Omental fat pad (tissue), 4 donors: Measurements from ENCODE around the gene GADD45A. TPM values are rescaled to one million over a fixed set of nuclear protein-coding genes. Genes with fewer than 3 reads are reported as not detected.

Source experiments
- ATAC-seq: fragments of 150-250 bp; one replicate; pipeline ENCODE4 v1.9.1; 2016; ENCODE audit warnings: mild to moderate bottlenecking, moderate library complexity; ENCODE audit not compliant: low FRiP score
- DNase-seq: peaks from one replicate; pipeline ENCODE4 v3.0.0-alpha.2; 2019; ENCODE audit warnings: low spot score
- total RNA-seq, 4 donors: library from RNA; depleted of rRNA; stranded (reverse); fragments of >200 nt; gene quantifications; one replicate each; pipeline ENCODE4 v1.1.0, GENCODE V29; 2016
- TF ChIP-seq, protein P1 (sequence below), 3 donors: fragments of 450-650 bp; IDR thresholded peaks; one replicate each; pipeline ENCODE4 v1.5.1; 2016 to 2017; ENCODE audit warnings: antibody characterized with exemption in 3 of 3, mild to moderate bottlenecking in 3 of 3, moderate library complexity in 2 of 3

Gene GADD45A, protein sequence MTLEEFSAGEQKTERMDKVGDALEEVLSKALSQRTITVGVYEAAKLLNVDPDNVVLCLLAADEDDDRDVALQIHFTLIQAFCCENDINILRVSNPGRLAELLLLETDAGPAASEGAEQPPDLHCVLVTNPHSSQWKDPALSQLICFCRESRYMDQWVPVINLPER
- total RNA-seq, result 100 to 1,000 TPM in 2 of 4 donors, 10 to 100 TPM in 2; 31.7 to 115 (median 67.2) TPM

DNA sequence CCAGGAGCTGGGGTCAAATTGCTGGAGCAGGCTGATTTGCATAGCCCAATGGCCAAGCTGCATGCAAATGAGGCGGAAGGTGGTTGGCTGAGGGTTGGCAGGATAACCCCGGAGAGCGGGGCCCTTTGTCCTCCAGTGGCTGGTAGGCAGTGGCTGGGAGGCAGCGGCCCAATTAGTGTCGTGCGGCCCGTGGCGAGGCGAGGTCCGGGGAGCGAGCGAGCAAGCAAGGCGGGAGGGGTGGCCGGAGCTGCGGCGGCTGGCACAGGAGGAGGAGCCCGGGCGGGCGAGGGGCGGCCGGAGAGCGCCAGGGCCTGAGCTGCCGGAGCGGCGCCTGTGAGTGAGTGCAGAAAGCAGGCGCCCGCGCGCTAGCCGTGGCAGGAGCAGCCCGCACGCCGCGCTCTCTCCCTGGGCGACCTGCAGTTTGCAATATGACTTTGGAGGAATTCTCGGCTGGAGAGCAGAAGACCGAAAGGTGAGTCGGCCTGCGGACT, at the start of gene GADD45A:
Gene GADD45A (plus strand): TSS at position 135 of the 491 bp plus-strand sequence. CDS start 294 bp downstream, at position 429.
- TF ChIP-seq, protein P1, sequence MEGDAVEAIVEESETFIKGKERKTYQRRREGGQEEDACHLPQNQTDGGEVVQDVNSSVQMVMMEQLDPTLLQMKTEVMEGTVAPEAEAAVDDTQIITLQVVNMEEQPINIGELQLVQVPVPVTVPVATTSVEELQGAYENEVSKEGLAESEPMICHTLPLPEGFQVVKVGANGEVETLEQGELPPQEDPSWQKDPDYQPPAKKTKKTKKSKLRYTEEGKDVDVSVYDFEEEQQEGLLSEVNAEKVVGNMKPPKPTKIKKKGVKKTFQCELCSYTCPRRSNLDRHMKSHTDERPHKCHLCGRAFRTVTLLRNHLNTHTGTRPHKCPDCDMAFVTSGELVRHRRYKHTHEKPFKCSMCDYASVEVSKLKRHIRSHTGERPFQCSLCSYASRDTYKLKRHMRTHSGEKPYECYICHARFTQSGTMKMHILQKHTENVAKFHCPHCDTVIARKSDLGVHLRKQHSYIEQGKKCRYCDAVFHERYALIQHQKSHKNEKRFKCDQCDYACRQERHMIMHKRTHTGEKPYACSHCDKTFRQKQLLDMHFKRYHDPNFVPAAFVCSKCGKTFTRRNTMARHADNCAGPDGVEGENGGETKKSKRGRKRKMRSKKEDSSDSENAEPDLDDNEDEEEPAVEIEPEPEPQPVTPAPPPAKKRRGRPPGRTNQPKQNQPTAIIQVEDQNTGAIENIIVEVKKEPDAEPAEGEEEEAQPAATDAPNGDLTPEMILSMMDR (IDR thresholded peaks at IDR 0.05), result no peak
- DNase-seq, result peak; percentile 88
- ATAC-seq, result peak; percentile 89

DNA sequence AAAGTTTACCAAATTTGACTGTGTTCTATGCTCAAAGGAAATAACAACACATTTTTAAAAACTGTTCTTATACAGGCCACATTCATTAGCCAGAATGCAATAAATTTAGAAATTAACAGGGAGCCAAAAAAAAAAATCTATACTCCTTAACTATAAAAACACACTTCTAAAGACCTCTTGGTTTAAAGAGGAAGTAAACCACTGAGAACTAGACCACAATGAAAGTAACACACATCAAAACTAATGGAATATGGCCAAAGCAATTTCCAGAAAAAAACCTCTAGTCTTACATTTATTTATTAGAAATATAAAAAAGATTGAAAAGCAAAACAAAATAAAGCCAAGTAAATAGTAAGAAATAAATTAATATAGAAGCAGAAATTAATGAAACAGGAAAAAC, 48.9 kb upstream of the GADD45A start:
- DNase-seq (no peak), ATAC-seq (no peak)
- TF ChIP-seq, protein P1 (IDR thresholded peaks at IDR 0.05), result no peak

DNA sequence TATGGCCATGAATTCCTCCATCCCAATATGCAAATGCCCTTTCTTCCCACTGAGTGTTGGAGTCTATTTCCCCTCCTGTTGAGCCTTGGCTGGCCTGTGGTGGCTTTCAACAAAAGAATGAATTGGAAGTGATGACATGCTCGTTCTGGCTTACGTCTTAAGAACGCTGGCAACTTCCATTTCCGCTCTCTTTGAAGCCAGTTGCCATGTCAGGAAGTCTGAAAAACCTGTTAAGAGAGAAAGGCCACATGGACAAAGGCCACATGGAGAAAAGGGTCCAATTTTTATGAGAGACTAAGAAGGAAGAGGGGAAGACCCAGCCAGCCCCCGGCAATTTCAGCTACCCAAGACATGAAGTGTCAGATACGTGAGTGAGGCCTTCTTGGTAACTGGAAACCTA, 45.6 kb upstream of the GADD45A start:
- no peak for ATAC-seq
- no peak for DNase-seq
- TF ChIP-seq, protein P1 (IDR thresholded peaks at IDR 0.05), result no peak

DNA sequence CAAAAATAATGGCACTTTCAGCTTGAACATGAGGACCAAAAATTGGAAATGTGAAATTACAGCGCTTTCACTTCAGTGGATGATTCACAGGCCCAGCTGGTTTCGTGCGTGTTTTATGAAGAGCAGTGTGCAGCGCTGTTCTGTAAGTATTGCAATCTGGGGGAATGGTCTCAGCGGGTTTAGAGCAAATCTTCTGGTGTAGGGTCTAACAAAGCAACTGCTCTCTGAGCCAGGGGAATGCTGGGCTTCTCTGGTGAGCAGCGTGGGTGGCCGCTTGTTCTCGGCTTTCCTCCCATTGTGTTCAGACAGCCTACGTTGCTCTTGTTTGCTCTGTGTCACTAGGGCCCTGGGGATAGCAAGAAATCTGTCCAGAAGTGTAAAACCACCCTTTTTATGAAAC, 42.4 kb upstream of the GADD45A start:
- ATAC-seq (no peak), DNase-seq (no peak)

DNA sequence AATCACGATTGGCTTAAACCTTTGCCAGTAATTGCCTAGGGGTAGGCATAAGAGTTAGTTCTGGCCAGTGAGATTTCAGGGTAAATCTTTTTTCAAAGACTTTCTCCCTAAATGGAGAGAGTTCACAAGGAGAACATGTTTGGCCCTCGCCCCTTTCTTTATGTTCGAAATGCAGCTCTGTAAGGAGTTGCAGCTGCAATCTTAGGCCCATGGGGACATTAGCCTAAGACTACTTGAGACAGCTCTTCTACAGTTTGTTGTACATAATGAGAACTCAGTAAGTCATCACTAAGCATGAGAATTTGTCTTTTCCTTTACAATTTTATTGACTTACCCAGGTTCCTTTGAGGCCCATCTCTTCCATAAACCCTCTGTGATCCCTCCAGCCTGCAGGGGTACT, 40.4 kb upstream of the GADD45A start:
- no peak for DNase-seq
- ATAC-seq, result no peak
- TF ChIP-seq, protein P1 (IDR thresholded peaks at IDR 0.05), result no peak

More for the DNA sequence above, 42.4 kb upstream of the GADD45A start:
- TF ChIP-seq, protein P1 (IDR thresholded peaks at IDR 0.05), result peak in 1 of 3 donors; percentile 17

DNA sequence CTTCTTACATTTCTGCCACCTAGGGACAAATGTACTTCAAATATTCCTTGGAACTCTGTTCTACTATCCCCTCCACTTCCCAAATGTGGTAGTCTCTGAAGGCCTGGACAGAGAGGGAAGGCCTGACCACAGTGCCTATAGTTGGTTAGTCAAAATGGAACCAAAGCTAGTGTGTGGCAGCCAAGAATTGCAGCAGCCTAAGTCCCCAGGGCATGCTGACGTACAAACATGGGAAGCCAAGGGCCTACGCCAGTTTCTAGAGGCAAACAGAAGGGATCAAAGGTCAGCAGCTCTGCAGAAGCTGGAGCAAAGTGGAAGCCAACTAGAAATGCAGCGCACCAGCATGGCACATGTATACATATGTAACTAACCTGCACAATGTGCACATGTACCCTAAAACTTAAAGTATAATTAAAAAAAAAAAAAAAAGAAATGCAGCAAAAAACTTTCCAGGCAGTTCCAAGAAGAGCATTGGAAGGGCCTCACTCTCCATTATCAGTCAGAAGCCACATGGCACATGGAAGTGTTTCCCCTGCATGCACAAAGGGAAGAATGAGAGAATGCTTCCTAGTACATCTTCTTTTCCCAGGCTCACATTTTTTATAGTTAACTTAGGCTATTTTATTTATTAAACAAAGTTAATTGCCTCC, 39.4 kb upstream of the GADD45A start:
- DNase-seq (no peak), ATAC-seq (no peak)
- TF ChIP-seq, protein P1 (IDR thresholded peaks at IDR 0.05), result no peak
